ENCODE measurements around the gene CAMTA2.
"Not testable (repeated sequence)": the region's sequence is repeated elsewhere in the genome, so short reads cannot be mapped to it uniquely, and the experiment has no call there.

The CAMTA2 gene

GRCh38 chr17:4931963-4932362 lies 55.5 kb downstream of the CAMTA2 start, which contains the start of gene GP1BA:
Gene GP1BA (plus strand): TSS chr17:4932277. CDS start chr17:4932605, 328 bp downstream.
- H3K4me3 ChIP-seq (ENCODE audit: low read depth, low read length), result no peak within 1 kb of the TSS
- TF ChIP-seq, protein P1, sequence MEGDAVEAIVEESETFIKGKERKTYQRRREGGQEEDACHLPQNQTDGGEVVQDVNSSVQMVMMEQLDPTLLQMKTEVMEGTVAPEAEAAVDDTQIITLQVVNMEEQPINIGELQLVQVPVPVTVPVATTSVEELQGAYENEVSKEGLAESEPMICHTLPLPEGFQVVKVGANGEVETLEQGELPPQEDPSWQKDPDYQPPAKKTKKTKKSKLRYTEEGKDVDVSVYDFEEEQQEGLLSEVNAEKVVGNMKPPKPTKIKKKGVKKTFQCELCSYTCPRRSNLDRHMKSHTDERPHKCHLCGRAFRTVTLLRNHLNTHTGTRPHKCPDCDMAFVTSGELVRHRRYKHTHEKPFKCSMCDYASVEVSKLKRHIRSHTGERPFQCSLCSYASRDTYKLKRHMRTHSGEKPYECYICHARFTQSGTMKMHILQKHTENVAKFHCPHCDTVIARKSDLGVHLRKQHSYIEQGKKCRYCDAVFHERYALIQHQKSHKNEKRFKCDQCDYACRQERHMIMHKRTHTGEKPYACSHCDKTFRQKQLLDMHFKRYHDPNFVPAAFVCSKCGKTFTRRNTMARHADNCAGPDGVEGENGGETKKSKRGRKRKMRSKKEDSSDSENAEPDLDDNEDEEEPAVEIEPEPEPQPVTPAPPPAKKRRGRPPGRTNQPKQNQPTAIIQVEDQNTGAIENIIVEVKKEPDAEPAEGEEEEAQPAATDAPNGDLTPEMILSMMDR (IDR thresholded peaks at IDR 0.05; ENCODE audit: low read depth, low read length, missing control alignments), result no peak
- DNase-seq (ENCODE audit: low read depth), result no peak

- no peak for DNase-seq (ENCODE audit: low read depth)
- TF ChIP-seq, protein P1 (IDR thresholded peaks at IDR 0.05; ENCODE audit: low read depth, low read length, missing control alignments), result no peak
- H3K4me3 ChIP-seq (ENCODE audit: low read depth, low read length), result no peak overlapping the region
These were observed 58.6 kb downstream of the CAMTA2 start for GRCh38 chr17:4928881-4929280.

DNA sequence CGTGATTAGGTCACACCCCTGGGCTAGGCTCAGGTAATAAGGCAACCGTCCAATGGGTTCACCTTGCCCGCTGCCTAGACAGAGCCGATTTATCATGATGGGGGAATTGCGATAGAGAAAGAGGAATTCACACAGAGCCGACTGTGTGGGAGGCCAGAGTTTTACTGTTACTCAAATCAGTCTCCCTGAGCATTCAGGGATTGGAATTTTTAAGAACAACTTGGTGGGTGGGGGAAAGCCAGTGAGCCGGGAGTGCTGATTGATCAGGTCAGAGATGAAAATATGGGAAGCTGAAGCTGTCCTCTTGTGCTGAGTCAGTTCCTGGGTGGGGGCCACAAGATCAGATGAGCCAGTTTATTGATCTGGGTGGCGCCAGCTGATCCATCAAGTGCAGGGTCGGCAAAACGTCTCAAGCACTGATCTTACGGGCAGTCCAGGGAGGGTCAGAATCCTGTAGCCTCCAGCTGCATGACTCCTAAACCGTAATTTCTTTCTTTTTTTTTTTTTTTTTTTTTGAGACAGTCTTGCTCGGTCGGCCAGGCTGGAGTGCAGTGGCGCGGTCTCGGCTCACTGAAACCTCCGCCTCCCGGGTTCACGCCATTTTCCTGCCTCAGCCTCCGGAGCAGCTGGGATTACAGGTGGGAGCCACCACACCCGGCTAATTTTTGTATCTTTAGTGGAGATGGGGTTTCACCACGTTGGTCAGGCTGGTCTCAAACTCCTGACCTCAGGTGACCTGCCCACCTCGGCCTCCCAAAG lies 60.7 kb downstream of the CAMTA2 start:
- not testable (repeated sequence) for H3K4me3 ChIP-seq (ENCODE audit: low read depth, low read length); DNase-seq (ENCODE audit: low read depth)

DNA sequence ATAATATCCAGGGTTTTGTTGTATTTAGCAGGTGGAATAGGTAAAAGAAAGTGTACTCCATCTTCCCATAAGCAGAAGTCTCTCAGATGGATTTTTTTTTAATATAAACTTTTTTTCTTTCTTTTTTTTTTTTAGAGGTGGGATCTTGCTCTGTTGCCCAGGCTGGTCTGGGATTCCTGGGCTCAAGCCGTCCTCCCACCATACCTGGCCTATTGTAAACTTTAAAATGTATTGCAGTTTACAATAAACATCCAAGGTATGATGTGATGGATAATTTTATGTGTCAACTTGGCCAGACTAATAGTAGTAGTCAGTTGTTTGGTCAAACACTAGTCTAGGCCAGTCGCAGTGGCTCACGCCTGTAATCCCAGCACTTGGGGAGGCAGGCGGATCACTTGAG lies 66.2 kb downstream of the CAMTA2 start:
- DNase-seq (ENCODE audit: low read depth), result no peak
- TF ChIP-seq, protein P1 (IDR thresholded peaks at IDR 0.05; ENCODE audit: low read depth, low read length, missing control alignments), result no peak
- H3K4me3 ChIP-seq (ENCODE audit: low read depth, low read length), result no peak overlapping the region

GRCh38 chr17:4920351-4921048 lies 67.0 kb downstream of the CAMTA2 start:
- DNase-seq (ENCODE audit: low read depth), result no peak
- H3K4me3 ChIP-seq (ENCODE audit: low read depth, low read length), result no peak overlapping the region
- TF ChIP-seq, protein P1 (IDR thresholded peaks at IDR 0.05; ENCODE audit: low read depth, low read length, missing control alignments), result no peak

DNA sequence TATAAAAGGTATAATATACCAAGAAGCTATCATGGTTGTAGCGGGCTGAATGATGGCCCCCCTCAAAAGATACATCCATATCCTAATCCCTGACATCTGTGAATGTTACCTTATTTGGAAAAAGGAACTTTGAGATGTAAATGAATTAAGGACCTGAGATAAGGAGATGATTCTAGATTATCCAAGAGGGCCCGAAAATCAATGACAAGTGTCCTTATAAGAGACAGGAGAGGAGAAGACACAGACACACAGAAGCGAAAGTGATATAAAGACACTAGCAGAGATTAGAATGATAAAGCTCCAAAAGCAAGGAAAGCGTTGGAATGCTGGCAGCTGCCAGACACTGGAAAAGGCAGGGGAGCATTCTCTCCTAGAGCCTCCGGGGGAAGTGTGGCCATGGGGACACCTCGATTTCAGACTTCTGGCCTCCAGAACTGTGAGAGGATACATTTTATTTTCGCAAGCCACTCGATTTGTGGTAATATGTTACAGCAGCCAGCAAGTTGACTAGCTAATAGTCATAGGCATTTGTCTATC lies 67.9 kb downstream of the CAMTA2 start:
- TF ChIP-seq, protein P1 (IDR thresholded peaks at IDR 0.05; ENCODE audit: low read depth, low read length, missing control alignments), result no peak
- DNase-seq (ENCODE audit: low read depth), result no peak
- H3K4me3 ChIP-seq (ENCODE audit: low read depth, low read length), result no peak overlapping the region

Data from GM12864 (cell line).